ENCODE measurements around the gene IL1RL1.

- TF ChIP-seq POLR2A (IDR thresholded peaks at IDR 0.05) = no peak
- no peak for TF ChIP-seq CTCF (IDR thresholded peaks at IDR 0.05)
Observed at GRCh38 chr2:102296449-102296848, 14.9 kb upstream of the IL1RL1 start.

Data from body of pancreas (tissue), 4 donors.